ENCODE measurements around the gene CAMKMT. TPM values are rescaled to one million over a fixed set of nuclear protein-coding genes. Genes with fewer than 3 reads are reported as not detected.

Gene CAMKMT
- total RNA-seq, 1 experiment from 2014 or later = 12.5 TPM

DNA sequence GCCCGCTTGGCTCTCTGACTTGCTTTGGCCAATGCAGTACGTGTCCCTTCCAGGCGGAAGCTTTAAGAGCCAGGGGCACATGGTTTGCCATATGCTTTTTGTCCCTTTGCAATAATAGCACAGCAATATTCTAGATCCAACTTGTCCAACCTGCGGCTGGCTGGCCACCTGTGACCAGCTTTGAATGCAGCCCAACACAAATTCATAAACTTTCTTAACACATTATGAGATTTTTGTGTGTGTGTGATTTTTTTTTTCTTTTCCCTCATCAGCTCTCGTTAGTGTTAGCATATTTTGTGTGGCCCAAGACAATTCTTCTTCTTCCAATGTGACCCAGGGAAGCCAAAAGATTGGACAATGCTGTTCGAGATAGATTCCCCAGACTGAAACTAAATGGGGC, 460.4 kb downstream of the CAMKMT start:
- Histone ChIP-seq H3K36me3 (ENCODE audit: insufficient read depth, low read length, poor library complexity, severe bottlenecking) (no peaks in the 10 kb centered on the region), H3K9me3 (ENCODE audit: low read depth, low read length, poor library complexity, severe bottlenecking) (no peaks in the 10 kb centered on the region), H3K4me3 (ENCODE audit: low read depth, low read length, poor library complexity, severe bottlenecking) (no peak overlapping the region), H3K4me1 (ENCODE audit: insufficient read depth, low read length, poor library complexity, severe bottlenecking) (no peaks in the 10 kb centered on the region), H3K27ac (ENCODE audit: low read depth, low read length, poor library complexity, severe bottlenecking) (no peak overlapping the region), H3K27me3 (replicated peaks; ENCODE audit: insufficient read depth, low read depth, low read length, poor library complexity) (no peaks in the 10 kb centered on the region)
- BruUV-seq (replicated peaks) = no TSS peak
- no peak for TF ChIP-seq CTCF (conservative IDR thresholded peaks at IDR 0.05; ENCODE audit: low read depth, low read length)
- no peak for TF ChIP-seq EZH2 (IDR thresholded peaks at IDR 0.05; ENCODE audit: borderline replicate concordance, low read depth, low read length, poor library complexity, severe bottlenecking)
- intact Hi-C loops (cut with micrococcal nuclease; ENCODE audit: unreplicated experiment) = no loop called here
- DNase-seq (ENCODE audit: low spot score) = no peak
- POLR2A ChIA-PET (ENCODE audit: low non-redundant PET) = no interaction called here
- CTCF ChIA-PET = no interaction called here

Other genes starting within 250 kb of the CAMKMT start
- gene PPM1B, start 193.1 kb upstream of the CAMKMT start, total RNA-seq (2021) = 43.5 and 43.7 TPM in 2 replicates
- not detected in 2 replicates for gene SLC3A1, start 86.5 kb upstream of the CAMKMT start, total RNA-seq (2021)
- gene PREPL, start 453 bp upstream of the CAMKMT start, total RNA-seq (2021) = 47.6 and 48.2 TPM in 2 replicates